Right lobe of liver (tissue), 6 donors: Measurements from ENCODE around the gene KDM2B. TPM values are rescaled to one million over a fixed set of nuclear protein-coding genes. Genes with fewer than 3 reads are reported as not detected.

Experiments
- ATAC-seq, 4 donors: fragments of 200-7000 bp; cut with Tn5 transposase; one replicate each; pipeline ENCODE4 v1.9.1; 2020; ENCODE audit warnings: mild to moderate bottlenecking in 4 of 4, moderate library complexity in 4 of 4
- DNase-seq, 3 donors: peaks; one replicate each; pipeline ENCODE4 v3.0.0-alpha.2; 2020
- H3K27ac ChIP-seq, 3 donors: fragments of 200-600 bp; one replicate each; pipeline ENCODE4 v1.8.0; 2022
- H3K27me3 ChIP-seq, 2 donors: fragments of 200-600 bp; one replicate each; pipeline ENCODE4 v1.8.0; 2022
- H3K36me3 ChIP-seq, 4 donors: fragments of 200-600 bp; sonication (generic) in 1 of 4; one replicate each; pipeline versions ENCODE4 v1.5.1 to v1.8.0; 2017 to 2022; ENCODE audit warnings: control low read depth in 1 of 4
- H3K4me1 ChIP-seq, 4 donors: fragments of 200-600 bp; sonication (generic) in 1 of 4; one replicate each; pipeline versions ENCODE4 v1.5.1 to v1.8.0; 2017 to 2022; ENCODE audit warnings: control low read depth in 1 of 4
- H3K4me3 ChIP-seq, 3 donors: fragments of 200-600 bp; one replicate each; pipeline ENCODE4 v1.8.0; 2022
- H3K9me3 ChIP-seq, 4 donors: fragments of 200-600 bp; sonication (generic) in 1 of 4; one replicate each; pipeline versions ENCODE4 v1.5.1 to v1.8.0; 2017 to 2022; ENCODE audit warnings: control low read depth in 1 of 4
- CTCF ChIP-seq, 4 donors: fragments of 200-600 bp in 3 of 4; fragments of 450-650 bp in 1 of 4; IDR thresholded peaks; one replicate each; pipeline versions ENCODE4 v1.5.1 to v1.8.0; 2016 to 2022; ENCODE audit warnings: antibody characterized with exemption in 4 of 4, mild to moderate bottlenecking in 2 of 4
- POLR2A ChIP-seq: fragments of 450-650 bp; IDR thresholded peaks from one replicate; pipeline ENCODE4 v1.6.1; 2017; ENCODE audit warnings: antibody characterized with exemption, mild to moderate bottlenecking
- WGBS: methylation state at CpG from one replicate; pipeline ENCODE4 v1.1.6; 2018; ENCODE audit warnings: low coverage, low lambda C conversion rate; ENCODE audit not compliant: insufficient coverage; ENCODE audit errors: missing lambda C conversion rate; 5-methylcytosine and 5-hydroxymethylcytosine counted together
- intact Hi-C, 2 donors: fragments of 100-400 bp; cut with DNase I; formaldehyde crosslinking; loops; one replicate each; pipeline versions ENCODE4 v1.11.2 to v1.14.1; 2022
- total RNA-seq, 6 experiments: library from RNA; depleted of rRNA in 2 of 6; stranded (reverse); fragments of >200 nt in 2 of 6; fragmentation: NEBNext Ultra II Directional in 3 of 6; extraction: Animal tissue kit (Norgen Biotek cat#: 25700) in 3 of 6; gene quantifications; one replicate each; pipeline versions ENCODE4 v1.1.0 to v1.2.4, GENCODE V29; 2016 to 2023
- donor health status: DM: no; HTN: yes; CAD: no.
- donor health status: DM: no; HTN: no; CAD: no.
- donor health status: DM: no; HTN: no; CAD: no.
- donor health status: DM: no; HTN: yes; CAD: no.
- donor health status: DM: no; HTN: yes; CAD: no.

The KDM2B gene
- total RNA-seq, 6 experiments from 2014 or later: 4.8 to 22.8 (median 9.8) TPM

GRCh38 chr12:121536899-121537813, 43.7 kb downstream of the KDM2B start:
- no peak for TF ChIP-seq CTCF (IDR thresholded peaks at IDR 0.05)
- TF ChIP-seq POLR2A: peak; percentile 87
- Histone ChIP-seq H3K4me3 (peak overlapping the region; percentile 59 to 69 (median 61)), H3K27ac (peak overlapping the region; percentile 85 to 97 (median 89)), H3K9me3 (no peaks in the 10 kb centered on the region), H3K4me1 (peaks cover 0 to 31% (median 8%) of the 10 kb centered on the region in 4 donors), H3K27me3 (no peaks in the 10 kb centered on the region), H3K36me3 (peaks cover 0 to 4% (median 0%) of the 10 kb centered on the region in 4 donors)
- ATAC-seq (peak; percentile 78 to 87 (median 82)), DNase-seq (peak; percentile 96 to 98 (median 98))
- intact Hi-C loops: no loop called here
- WGBS: 0% methylated on average over 1 of the region's 73 CpGs

GRCh38 chr12:121536054-121536898, 44.5 kb downstream of the KDM2B start:
- DNase-seq: peak; percentile 81 to 92 (median 86)
- WGBS: 1% methylated on average over 10 of the region's 36 CpGs
- peaks cover 0 to 4% (median 0%) of the 10 kb centered on the region in 4 donors for H3K36me3 ChIP-seq
- H3K27me3 ChIP-seq: no peaks in the 10 kb centered on the region
- intact Hi-C loops: no loop called here
- H3K4me3 ChIP-seq: peak overlapping the region; percentile 59 to 69 (median 61)
- no peak for TF ChIP-seq CTCF (IDR thresholded peaks at IDR 0.05)
- no peaks in the 10 kb centered on the region for H3K9me3 ChIP-seq
- ATAC-seq: peak; percentile 53 to 63 (median 56)
- peak overlapping the region; percentile 85 to 97 (median 89) for H3K27ac ChIP-seq
- peaks cover 0 to 31% (median 8%) of the 10 kb centered on the region in 4 donors for H3K4me1 ChIP-seq

- 19% methylated on average over 10 of the region's 13 CpGs for WGBS
- Histone ChIP-seq H3K4me3 (peak overlapping the region in 2 of 3 donors; percentile 59 to 61), H3K27ac (peak overlapping the region; percentile 8 to 97 (median 89)), H3K4me1 (peaks cover 0 to 37% (median 8%) of the 10 kb centered on the region in 4 donors), H3K27me3 (no peaks in the 10 kb centered on the region), H3K36me3 (peaks cover 0 to 4% (median 0%) of the 10 kb centered on the region in 4 donors), H3K9me3 (no peaks in the 10 kb centered on the region)
- ATAC-seq (no peak), DNase-seq (peak in 1 of 3 donors; percentile 43)
- TF ChIP-seq CTCF (IDR thresholded peaks at IDR 0.05) (no peak), POLR2A (no peak)
- intact Hi-C loops: no loop called here
Measured at GRCh38 chr12:121535150-121536053, 45.4 kb downstream of the KDM2B start.
